Femur (tissue), 1 donor: ENCODE measurements around the gene CD151.

Experiments used
- DNase-seq: peaks from one replicate; pipeline ENCODE4 v3.0.0-alpha.2; 2017

CD151 gene

DNA sequence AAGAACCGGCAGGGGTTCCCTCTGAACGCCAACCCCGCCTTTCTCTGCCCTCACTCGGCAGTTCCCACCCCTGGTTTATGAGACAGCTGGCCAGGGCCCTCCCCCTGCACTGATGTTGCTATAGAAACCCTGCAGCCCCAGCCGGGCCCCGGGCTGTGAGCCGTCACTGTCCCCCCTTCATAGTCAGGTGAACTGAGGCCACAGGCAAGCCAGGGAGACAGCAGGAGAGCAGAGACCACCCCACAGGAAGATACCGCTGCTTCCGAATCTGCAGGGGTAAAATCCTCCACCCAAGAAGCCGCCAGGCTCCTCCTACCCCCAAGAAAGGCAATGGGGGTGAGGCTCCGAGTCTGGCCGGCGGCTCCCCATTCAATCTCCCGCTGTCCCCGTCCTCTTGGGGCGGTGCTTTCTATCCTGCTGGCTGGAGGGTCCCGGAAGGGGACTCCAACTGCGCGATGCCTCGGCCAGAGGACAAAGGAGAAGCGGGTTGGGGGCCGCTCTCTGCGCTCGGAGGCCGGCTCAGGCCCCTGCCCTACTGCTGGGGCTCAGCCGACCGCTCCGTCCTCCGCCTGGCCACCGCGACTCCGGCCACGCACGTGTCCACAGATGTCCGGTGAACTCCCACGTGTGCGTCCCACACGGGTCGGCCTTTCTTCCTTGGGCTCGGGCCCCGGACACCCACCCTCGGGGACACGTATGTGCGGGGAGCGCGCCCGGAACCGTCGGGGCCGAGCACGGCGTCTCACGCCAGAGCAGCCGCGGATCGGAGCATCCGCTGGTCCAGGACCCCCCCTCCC is 35.3 kb upstream of the CD151 start:
- peak; percentile 93 for DNase-seq

GRCh38 chr11:798093-798713 is 34.5 kb upstream of the CD151 start, which contains the start of gene SLC25A22:
Gene SLC25A22, minus strand, starts transcription at chr11:798281. Its CDS starts 3,275 bp downstream, at chr11:795006.
- DNase-seq, result peak; percentile 87

GRCh38 chr11:799641-800316 is 33.0 kb upstream of the CD151 start:
- no peak for DNase-seq

DNA sequence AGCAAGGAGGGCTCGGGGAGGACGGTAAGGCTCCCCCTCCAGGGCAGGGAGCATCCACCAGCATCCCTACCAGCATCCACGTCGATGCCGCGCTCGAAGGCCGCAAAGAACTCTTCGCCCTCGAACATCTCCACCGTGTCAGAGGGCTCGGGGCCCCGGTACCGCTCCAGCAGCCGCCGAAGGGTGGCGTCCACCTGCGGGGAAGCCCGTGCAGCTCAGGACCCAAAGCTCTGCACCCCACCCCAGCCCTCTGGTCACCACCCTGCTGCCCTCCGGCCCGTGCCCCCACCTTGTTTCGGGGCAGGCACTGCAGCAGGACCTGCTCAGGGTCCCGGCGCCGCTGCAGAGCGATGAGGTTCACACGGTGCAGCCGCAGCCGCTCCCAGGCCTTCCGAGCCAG is 32.3 kb upstream of the CD151 start:
- no peak for DNase-seq

DNA sequence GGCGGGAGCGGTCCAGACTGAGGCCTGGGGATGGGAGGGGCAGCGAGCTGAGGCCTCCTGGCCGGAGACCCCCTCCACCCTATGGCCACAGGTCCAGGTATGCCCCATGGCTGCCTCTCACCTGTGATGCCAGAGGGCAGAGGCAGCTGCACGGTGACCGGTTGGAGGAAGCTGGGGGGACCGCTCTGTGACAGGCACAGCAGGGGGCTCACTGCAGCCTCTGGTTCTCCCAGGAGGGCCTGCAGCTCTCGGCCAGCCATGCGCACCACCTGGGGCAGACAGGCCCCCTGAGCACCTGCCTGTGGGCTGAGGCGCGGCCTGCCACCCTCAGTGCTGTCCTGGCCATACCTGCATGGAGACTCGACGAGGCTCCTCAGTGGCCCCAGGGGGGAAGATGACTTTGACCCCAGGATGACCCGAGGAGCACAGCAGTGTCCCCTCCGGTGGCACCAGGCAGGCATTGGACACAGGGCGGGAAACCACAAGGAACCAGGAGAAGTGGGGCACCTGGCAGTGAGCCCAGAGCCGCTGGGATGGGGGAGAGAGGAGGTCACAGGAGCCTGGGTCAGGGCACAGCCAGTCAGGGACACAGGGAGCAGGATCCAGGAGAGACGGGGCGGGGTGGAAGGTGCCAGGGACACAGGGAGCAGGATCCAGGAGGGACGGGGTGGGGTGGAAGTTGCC is 31.5 kb upstream of the CD151 start:
- no peak for DNase-seq

- DNase-seq, result no peak
Observed at GRCh38 chr11:802018-802617, 30.6 kb upstream of the CD151 start.

- DNase-seq, result no peak
Observed at GRCh38 chr11:802693-803466, 29.9 kb upstream of the CD151 start.

GRCh38 chr11:803467-803742 is 29.3 kb upstream of the CD151 start:
- DNase-seq, result no peak

DNA sequence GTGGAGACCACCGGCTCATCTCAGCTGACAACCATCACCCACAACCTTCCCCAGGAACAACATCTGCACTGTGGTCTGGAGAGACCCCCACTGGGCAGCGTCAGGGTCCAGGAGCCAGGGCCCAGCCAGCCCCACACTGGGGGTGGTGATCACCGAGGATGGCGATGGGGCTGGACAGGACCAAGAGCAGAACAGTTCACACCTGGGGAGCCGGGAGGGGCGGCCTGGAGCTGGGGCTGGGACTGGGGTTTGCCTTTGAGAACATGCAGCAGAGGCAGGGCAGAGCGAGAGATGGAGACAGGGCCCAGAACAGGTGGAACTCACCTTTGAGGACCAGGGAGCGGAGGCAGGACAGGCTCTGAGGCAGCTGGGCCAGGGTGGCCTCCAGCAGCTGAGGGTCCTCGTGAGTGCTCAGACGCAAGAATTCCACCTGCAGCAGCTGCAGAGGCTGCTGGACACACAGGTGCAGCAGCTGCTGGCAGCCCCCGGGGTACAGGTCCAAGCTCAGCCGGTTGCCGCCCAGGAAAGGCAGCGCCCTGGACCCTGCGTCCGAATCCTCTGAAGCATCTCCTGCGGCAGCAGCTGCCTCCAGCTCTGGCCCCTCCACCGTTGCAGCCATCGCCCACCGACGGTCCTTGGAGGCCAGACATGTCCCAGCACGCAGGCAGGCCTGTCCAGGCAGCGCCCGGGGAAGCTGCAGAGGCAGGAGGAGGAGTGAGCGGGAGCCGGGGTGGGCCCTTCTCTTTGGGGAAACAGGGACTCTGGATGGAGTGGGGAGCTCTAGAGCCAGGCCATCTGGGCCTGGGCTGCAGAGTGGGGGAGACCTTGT is 28.8 kb upstream of the CD151 start:
- DNase-seq, result no peak

GRCh38 chr11:804599-804964 is 28.2 kb upstream of the CD151 start:
- DNase-seq, result no peak

GRCh38 chr11:808427-809286 is 24.1 kb upstream of the CD151 start:
- no peak for DNase-seq

DNA sequence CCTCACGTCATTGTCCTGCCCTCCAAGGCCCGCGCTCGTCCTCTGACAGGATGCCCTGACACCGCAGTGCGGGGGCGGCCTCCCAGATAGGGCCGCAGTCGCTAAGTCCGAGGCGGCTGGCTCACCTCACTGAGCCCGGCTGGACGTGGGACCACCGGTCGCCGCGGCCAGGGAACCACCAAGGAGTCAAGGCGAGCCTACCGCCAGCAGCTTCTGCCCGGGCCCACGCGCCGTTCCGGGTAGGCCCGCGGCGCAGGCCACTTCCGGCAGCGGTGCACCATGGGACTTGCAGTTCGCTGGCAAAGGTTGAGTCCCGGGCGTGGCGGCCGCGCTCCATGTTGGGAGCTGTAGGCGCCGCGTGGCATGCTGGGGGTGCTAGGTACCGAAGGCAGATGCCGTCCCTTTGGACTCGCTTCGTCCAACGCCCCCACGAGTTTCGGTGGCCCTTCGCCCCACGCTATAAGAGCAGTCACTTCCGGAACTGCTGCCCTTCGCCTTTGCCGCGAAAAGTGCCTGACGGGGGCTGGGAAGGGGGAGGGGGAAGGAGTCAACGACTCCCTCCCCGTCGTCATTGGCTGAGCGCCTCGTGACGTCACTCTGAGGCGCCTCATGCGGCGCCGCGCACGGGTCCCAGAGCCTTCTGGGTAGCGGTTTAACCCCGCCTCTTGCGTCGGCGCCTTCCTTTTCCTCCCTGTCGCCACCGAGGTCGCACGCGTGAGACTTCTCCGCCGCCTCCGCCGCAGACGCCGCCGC is 23.3 kb upstream of the CD151 start, which contains the start of gene RPLP2:
Gene RPLP2, plus strand, starts transcription at position 681 of the 753 bp plus-strand sequence. CDS start 268 bp downstream, outside the sequence.
- DNase-seq, result peak; percentile 98

- DNase-seq, result no peak
Observed at GRCh38 chr11:810040-810567, 22.6 kb upstream of the CD151 start.

GRCh38 chr11:811446-812245 is 21.1 kb upstream of the CD151 start:
- DNase-seq, result no peak

- DNase-seq, result no peak
Observed at GRCh38 chr11:812390-812789, 20.4 kb upstream of the CD151 start.

DNA sequence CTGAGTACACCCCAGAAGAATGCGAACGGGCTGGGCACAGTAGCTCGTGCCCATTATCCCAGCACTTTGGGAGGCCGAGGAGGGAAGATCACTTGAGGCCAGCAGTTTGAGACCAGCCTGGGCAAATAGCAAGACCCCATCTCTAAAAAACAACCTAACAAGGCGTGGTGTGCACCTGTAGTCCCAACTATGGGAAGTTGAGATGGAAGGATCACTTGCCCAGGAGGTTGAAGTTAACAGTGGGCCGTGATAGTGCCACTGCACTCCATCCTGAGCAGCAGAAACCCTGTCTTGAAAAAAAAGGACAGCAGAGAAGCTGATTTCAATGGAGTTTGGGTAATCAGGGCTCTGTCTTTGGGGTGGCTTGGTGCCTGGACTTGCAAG is 19.7 kb upstream of the CD151 start:
- no peak for DNase-seq

DNA sequence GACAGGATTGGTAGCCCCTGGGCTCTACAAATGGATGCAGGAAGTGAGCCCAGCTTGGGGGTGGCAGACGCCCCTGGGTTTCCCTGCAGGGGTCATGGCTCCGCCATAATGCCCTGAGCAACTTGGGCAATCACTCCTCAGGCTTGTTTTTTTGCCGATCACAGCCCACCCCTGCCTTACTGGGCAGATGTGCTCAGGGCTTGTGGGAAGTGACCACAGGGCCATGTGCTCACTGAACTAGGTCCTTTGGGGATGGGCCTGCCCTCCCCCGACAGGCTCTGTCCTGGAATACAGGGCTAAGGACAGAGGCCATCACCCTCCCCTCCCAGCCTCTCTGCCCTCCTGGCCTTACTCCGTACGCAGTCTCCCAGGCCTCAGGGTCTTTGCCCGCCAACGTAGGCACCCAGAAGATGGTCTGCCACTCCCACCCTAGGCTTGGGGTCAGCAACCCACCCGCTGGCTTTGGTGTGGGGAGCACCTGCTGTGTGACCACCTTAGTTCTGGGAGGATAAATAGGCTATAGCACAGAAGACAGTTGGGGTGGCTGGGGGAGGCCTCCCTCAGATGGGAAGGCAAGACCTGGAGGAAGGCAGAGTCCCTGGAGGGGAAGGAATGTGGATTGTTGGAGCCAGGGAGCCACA is 19.2 kb upstream of the CD151 start:
- no peak for DNase-seq
